CD4-positive, alpha-beta T cell treated with Interleukin-10 for 1 hour (primary cell): Measurements from ENCODE around the gene DIS3L2.
"Not testable (repeated sequence)": the region's sequence is repeated elsewhere in the genome, so short reads cannot be mapped to it uniquely, and the experiment has no call there.

ENCODE experiments used
- DNase-seq: peaks from one replicate; pipeline ENCODE4 v3.0.0-alpha.2; 2020

DIS3L2 gene

DNA sequence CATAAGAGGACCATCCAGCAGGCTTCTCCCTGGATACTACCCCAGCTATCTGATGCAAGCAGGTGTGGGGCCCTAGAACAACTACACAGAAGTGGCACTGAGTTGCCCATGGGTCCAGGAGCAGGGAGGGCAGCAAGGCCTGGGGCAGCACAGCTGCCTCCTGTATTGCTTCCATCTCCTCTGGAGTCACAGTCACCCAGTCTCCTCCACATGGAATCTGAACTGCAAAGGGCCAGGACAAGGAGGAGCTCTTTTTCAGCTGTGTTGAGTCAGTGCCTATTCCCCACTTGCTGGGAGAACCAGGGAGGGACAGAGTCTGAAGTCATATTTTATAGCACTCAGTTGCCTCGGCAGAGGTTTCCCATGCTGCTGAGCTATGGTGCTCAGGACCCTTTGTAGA lies 349.2 kb downstream of the DIS3L2 start:
- DNase-seq: no peak

DNA sequence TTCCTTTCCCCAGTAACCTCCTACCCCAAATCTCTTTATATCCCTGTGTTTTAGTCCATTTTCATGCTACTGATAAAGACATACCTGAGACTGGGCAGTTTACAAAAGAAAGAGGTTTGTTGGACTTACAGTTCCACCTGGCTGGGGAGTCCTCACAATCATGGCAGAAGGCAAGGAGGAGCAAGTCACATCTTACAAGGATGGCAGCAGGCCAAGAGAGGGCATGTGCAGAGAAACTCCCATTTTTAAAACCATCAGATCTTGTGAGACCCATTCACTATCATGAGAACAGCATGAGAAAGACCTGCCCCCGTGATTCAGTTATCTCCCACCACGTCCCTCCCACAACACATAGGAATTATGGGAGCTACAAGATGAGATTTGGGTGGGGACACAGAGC lies 352.1 kb downstream of the DIS3L2 start:
- DNase-seq: not testable (repeated sequence)

- peak; percentile 84 for DNase-seq
Observed at GRCh38 chr2:232315049-232315922, 353.8 kb downstream of the DIS3L2 start.

DNA sequence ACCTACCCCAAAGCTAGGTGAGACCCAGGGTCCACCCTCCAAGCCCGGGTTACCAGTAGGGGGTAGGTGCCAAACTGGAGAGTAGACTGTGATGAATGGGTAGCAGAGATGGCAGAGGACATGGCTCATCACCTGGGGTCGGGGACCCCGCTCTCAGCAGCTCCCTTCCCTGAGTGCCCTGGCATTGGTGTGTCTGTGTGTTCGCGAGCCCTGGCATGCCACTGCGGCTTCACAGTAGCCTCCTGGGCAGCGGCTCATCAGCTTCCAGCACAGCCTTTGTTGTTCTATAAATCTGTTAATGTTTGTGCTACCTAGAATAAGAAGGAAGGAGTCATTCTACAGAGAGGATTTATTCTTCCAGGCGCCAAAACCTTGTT lies 354.4 kb downstream of the DIS3L2 start:
- no peak for DNase-seq

DNA sequence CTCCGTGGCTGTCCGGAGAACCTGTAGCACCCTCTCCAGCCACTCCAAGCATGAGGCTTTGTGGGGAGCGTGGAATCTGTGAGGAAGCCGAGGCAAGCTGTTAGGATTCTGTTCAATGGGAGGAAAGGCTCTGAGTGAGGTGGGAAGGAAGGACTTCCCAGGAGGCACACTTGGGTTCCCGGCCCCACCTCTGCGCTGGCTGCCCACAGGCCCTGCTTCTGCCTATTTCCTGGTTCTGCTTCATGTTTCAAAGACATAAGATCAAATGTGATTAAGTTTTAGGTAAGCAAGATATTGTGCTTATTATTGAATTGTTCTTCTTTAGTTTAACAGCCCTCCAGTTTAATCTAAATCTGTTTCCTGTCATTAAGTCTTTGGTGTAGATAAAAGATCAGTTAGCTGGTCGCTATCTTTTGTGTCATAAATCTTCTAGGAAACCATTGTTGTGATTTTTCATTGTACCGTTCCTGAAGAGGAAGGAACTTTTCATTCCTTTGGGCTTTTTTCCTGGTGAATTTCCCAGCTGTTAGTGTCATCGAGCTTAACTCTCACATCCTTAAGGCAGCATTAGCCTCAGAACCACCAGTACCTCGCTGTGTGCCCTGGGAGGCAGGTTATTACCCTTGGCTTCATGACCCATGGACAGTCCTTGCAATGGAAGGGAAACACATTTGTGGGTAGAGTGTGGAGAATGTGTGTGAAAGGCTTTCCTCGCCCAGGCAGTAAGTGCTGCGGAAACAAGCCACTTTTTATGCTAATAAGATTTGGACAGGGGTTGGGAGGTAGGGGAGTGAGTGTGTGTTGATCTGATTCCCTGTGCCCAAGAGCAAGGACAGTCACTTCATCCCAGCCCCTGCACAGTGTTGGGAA lies 355.2 kb downstream of the DIS3L2 start:
- DNase-seq: no peak

DNA sequence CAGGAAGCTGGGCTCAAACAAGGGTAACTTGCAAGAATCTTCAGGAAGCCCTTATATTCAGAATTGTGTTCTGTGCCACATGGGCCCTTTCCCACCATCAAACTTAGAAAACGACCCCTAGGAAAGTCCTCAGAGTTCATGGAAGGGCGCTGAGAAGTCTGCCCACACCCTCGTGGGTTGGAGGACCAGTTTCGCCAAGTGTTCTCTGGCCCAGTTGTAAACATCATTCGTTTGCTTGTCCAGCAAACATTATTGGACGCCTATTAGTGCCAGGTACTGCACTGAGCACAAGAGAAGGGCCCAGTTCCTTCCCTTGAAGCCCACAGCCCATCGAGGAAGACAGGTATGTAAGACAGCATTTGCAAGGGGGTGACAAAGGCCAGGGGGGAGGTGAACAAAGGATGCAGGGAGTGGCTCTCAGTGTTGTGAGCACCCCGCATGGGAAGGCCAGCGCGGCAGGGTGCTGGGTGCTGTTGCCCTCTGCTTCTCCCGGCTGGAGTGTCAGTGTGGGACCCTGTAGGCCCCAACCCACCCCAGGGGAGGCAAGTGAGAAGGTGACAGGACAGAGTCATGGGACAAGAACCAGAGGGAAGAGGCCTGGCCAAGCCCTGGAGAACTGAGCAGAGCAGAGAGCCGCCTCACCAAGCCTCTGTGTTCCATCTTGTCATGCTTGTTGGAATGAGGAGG lies 356.8 kb downstream of the DIS3L2 start:
- DNase-seq: no peak

DNA sequence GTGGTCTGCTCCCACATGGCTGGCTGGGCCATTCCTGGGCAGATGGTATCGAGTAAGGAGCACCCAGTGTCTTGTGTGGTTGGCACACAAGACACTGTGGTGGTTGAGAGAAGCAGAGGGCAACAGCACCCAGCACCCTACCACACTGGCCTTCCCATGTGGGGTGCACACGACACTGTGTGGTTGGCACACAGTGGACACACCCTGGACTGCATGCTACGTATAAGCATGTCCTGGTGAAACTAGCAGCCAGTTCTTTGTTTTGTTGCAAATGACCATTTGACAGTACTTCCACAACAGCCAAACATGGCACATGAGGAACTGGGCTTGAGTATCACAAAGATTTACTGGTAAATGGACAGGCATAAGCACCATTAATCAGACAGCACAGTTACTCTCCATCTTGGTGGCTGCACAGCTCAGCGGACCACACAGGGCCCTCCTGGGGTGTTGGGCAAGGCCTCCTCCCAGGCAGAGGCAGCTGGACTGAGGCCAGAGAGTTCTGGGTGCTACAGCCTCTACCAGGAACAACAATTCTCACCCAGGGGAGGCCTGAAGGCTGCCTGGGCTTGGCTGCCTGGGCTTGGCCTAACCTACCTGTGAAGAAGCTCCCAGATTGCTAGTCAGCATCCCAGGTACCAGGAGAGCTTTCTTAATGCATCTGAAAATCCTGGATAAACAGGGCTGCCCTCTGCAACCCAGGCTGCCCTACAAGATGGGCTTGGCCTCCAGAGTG lies 357.7 kb downstream of the DIS3L2 start:
- DNase-seq: no peak

- no peak for DNase-seq
Observed at GRCh38 chr2:232319803-232320442, 358.4 kb downstream of the DIS3L2 start.

DNA sequence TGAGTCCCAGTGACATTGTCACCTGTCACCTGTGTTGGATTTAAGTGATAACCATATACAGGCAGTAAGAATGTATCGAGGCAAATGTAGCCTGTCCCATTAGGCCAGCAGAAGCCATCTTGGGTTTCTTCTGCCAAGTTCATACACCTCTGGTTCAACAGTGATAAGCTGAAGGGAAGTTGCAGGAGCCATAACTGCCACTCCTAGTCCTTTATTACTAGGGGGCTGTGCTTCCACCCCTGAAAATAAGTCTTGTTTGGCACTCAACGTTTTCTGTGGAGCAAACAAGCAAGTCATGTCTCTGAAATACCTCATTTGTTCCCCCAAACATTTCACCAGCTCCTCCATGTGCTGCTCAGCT lies 358.9 kb downstream of the DIS3L2 start:
- no peak for DNase-seq

DNA sequence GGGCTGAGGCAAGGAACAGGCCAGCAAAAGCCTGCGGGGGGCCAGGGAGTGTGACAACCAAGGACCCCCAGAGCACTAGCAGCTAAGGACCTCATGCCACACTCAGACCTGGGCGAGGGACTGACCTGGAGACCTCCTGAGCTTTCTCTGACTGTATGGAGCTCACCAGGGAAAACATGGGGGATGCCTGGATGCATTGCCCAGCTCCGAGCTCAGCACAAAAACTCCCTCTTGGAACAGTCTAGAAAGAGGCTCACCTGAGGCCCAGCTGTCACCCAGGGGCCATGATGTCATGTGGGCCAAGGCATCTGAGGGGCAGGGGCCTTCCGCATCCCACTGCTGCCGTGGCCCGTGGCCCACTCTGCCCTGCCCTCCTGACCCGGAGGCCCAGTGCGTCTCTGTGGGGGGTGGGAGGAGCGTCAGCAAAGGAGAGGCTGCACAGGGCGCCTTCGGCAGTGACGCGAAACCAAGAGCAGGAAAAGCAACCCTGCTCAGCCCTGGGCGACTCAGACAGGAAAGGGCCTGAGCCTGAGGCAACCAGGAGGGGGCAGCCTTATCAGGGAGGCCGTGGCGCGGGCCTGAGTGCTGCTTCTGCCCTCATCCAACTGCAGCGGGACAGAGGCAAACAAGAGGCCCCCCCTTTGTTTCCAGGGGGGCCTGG lies 359.8 kb downstream of the DIS3L2 start:
- peak; percentile 60 for DNase-seq

- no peak for DNase-seq
Observed at GRCh38 chr2:232321817-232322559, 360.5 kb downstream of the DIS3L2 start.

DNA sequence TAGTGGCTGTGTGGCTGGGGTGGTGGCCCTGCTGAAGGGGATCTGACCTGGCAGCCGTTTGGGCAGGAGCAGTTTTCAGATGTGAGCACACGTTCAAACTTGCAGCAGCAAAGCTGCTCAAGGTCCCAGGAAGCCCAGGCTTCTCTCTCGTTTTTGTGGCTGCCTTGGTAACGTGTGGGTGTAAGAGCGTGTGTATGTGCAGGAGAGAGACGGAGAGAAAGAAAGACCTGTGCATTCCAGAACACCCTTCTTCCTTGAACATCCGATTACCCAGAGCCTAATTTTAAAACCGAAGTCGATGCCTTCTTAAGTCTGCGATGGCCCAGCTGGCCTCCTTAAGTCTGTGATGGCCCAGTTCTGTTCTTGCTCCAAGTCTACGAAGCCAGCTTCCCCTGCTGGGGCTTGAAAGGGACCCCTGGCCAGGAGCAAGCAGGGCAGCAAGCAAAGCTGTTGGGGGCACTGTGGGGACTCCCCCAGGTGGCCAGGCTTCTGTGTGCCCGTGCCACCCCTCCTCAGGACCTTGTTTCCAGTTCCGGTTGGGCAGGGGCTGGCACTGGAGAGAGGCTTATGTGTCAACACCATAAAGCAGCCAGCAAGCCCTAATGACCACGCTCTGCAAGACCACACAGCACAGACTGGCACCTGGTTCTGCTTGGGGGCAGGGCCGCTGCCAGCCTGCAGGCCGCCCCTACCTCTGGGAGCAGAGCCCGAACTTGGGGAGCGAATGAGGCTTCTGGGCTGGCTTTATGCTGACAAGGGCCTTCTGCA lies 361.2 kb downstream of the DIS3L2 start:
- DNase-seq: no peak

- no peak for DNase-seq
Observed at GRCh38 chr2:232323328-232323650, 361.8 kb downstream of the DIS3L2 start.

- DNase-seq: not testable (repeated sequence)
Observed at GRCh38 chr2:232323967-232324366, 362.5 kb downstream of the DIS3L2 start.

DNA sequence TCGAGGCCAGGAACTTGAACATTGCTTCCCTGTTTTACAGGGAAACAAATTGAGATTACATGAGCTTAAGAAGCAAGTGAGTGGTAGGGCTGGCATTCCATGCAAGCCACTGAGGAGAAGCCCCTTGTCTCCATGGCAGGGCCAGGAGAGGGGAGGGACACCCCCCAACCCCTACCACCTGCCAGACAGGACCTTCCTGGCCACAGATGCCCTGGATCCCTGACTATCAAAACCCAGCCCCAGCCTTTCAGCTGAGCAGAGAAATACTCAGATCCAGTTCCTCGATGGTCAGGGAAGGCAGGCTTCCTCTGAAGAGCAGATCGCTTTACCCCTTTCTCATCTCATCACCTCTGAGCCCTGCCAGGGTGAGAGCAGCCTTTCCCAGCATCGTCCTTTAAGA lies 363.3 kb downstream of the DIS3L2 start:
- no peak for DNase-seq

- DNase-seq: peak; percentile 52
Observed at GRCh38 chr2:232325324-232326273, 364.1 kb downstream of the DIS3L2 start.

GRCh38 chr2:232326274-232327104 lies 365.0 kb downstream of the DIS3L2 start:
- DNase-seq: not testable (repeated sequence)
